DND-41 (cell line): Measurements from ENCODE around the gene THRSP.

Experiments used
- ATAC-seq: fragments of 200-7000 bp; cut with Tn5 transposase; 3 replicates; pipeline ENCODE4 v1.9.1; 2021; ENCODE audit warnings: low read depth; ENCODE audit not compliant: insufficient read depth
- DNase-seq: peaks from one replicate; pipeline ENCODE4 v3.0.0-alpha.2; 2020
- H2AFZ ChIP-seq: 2 replicates; pipeline ENCODE4 v1.6.0; 2012; ENCODE audit warnings: low read depth, low read length
- H3K27ac ChIP-seq: 2 replicates; pipeline ENCODE4 v1.5.1; 2012; ENCODE audit warnings: low read length, inconsistent platforms
- H3K27me3 ChIP-seq: fragments of 200-600 bp; sonication (generic); 2 replicates; pipeline ENCODE4 v1.6.0; 2012; ENCODE audit warnings: low read length, mild to moderate bottlenecking, inconsistent platforms; ENCODE audit not compliant: insufficient read depth, poor library complexity
- H3K36me3 ChIP-seq: 2 replicates; pipeline ENCODE4 v1.5.1; 2012; ENCODE audit warnings: low read length, inconsistent platforms; ENCODE audit not compliant: insufficient read depth
- H3K4me1 ChIP-seq: 2 replicates; pipeline ENCODE4 v1.5.1; 2012; ENCODE audit warnings: mild to moderate bottlenecking, low read length; ENCODE audit not compliant: insufficient read depth
- H3K4me2 ChIP-seq: 2 replicates; pipeline ENCODE4 v1.6.0; 2012; ENCODE audit warnings: mild to moderate bottlenecking, moderate library complexity, low read length, inconsistent platforms; ENCODE audit not compliant: insufficient read depth
- H3K4me3 ChIP-seq, 2 experiments: fragments of 200-600 bp in 1 of 2; shearing (Covaris generic) in 1 of 2; 2 replicates each; pipeline ENCODE4 v1.5.1; 2012 to 2016; ENCODE audit warnings: inconsistent platforms in 2 of 2, low read length in 2 of 2, mild to moderate bottlenecking in 2 of 2, low read depth in 1 of 2, moderate library complexity in 1 of 2
- H3K79me2 ChIP-seq: 2 replicates; pipeline ENCODE4 v1.6.0; 2012; ENCODE audit warnings: low read length, inconsistent platforms; ENCODE audit not compliant: insufficient read depth
- H3K9ac ChIP-seq: 2 replicates; pipeline ENCODE4 v1.6.0; 2012; ENCODE audit warnings: low read depth, mild to moderate bottlenecking, inconsistent platforms, low read length, moderate library complexity
- H3K9me3 ChIP-seq: 2 replicates; pipeline ENCODE4 v1.5.1; 2012; ENCODE audit warnings: low read length, moderate library complexity, mild to moderate bottlenecking, inconsistent platforms; ENCODE audit not compliant: insufficient read depth, severe bottlenecking
- H4K20me1 ChIP-seq: 2 replicates; pipeline ENCODE4 v1.6.0; 2012; ENCODE audit warnings: low read length; ENCODE audit not compliant: insufficient read depth
- CTCF ChIP-seq: IDR thresholded peaks from 2 replicates; pipeline ENCODE4 v1.5.1; 2012; ENCODE audit warnings: borderline replicate concordance, low read length, moderate library complexity, mild to moderate bottlenecking; ENCODE audit not compliant: poor library complexity, severe bottlenecking; ENCODE audit errors: extremely low read depth
- EZH2 ChIP-seq: IDR thresholded peaks from 3 replicates; pipeline ENCODE4 v1.6.1; 2012; ENCODE audit warnings: borderline replicate concordance, low read depth, mild to moderate bottlenecking, moderate library complexity, low read length, inconsistent platforms; ENCODE audit not compliant: severe bottlenecking

THRSP gene

GRCh38 chr11:78033040-78033439 lies 30.6 kb upstream of the THRSP start:
- no peak overlapping the region for H3K4me3 ChIP-seq
- DNase-seq (no peak), ATAC-seq (no peak)
- H3K4me2 ChIP-seq: no peak overlapping the region
- H3K27me3 ChIP-seq: no peaks in the 10 kb centered on the region
- no peak overlapping the region for H2AFZ ChIP-seq
- no peak for TF ChIP-seq CTCF
- no peak for TF ChIP-seq EZH2
- no peaks in the 10 kb centered on the region for H4K20me1 ChIP-seq
- no peaks in the 10 kb centered on the region for H3K36me3 ChIP-seq
- no peaks in the 10 kb centered on the region for H3K9me3 ChIP-seq
- H3K79me2 ChIP-seq: no peaks in the 10 kb centered on the region
- H3K4me1 ChIP-seq: no peaks in the 10 kb centered on the region
- H3K9ac ChIP-seq: no peak overlapping the region
- no peak overlapping the region for H3K27ac ChIP-seq

GRCh38 chr11:78034623-78035022 lies 29.0 kb upstream of the THRSP start:
- DNase-seq (no peak), ATAC-seq (no peak)
- Histone ChIP-seq H3K4me3 (no peak overlapping the region), H3K27me3 (no peaks in the 10 kb centered on the region), H3K4me1 (peaks cover 2% of the 10 kb centered on the region), H3K79me2 (no peaks in the 10 kb centered on the region), H2AFZ (no peak overlapping the region), H3K4me2 (no peak overlapping the region), H3K27ac (no peak overlapping the region), H3K9ac (no peak overlapping the region), H4K20me1 (no peaks in the 10 kb centered on the region), H3K36me3 (no peaks in the 10 kb centered on the region), H3K9me3 (no peaks in the 10 kb centered on the region)
- peak; percentile 8 for TF ChIP-seq CTCF
- no peak for TF ChIP-seq EZH2

GRCh38 chr11:78036313-78036712 lies 27.3 kb upstream of the THRSP start:
- no peak overlapping the region for H3K27ac ChIP-seq
- no peak overlapping the region for H3K4me2 ChIP-seq

More at GRCh38 chr11:78036313-78036712, 27.3 kb upstream of the THRSP start:
- no peak overlapping the region for H3K9ac ChIP-seq
- no peaks in the 10 kb centered on the region for H3K36me3 ChIP-seq
- peaks cover 10% of the 10 kb centered on the region for H3K4me1 ChIP-seq
- H3K79me2 ChIP-seq: no peaks in the 10 kb centered on the region
- no peak overlapping the region for H2AFZ ChIP-seq
- no peaks in the 10 kb centered on the region for H3K9me3 ChIP-seq
- H3K27me3 ChIP-seq: no peaks in the 10 kb centered on the region
- ATAC-seq: no peak
- no peak overlapping the region for H3K4me3 ChIP-seq
- H4K20me1 ChIP-seq: no peaks in the 10 kb centered on the region
- no peak for TF ChIP-seq CTCF
- TF ChIP-seq EZH2: no peak
- no peak for DNase-seq
